ENCODE data around the gene KCTD18.

DNA sequence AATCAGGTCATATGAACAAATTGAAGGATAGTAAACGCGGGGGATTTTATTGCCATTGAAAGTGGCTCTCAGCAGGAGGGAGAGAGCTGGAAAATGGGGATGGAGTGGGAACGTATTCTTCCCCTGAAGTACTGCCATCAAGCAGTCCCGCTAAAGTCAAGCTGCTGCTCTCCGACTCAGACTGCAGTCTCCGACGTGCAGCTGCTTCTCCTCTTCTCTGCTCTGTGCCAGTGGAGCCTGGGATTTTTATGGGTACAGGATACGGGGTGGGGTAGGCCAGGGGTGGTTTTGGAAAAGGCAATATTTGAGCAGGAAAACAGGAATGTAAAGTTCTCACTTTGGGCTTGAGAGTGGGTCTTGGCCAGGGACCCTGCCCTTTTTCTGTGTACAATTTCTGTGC, 33.0 kb downstream of the KCTD18 start:
- no peak for TF ChIP-seq POLR2A (IDR thresholded peaks at IDR 0.05; ENCODE audit: low read length)
- no peak for TF ChIP-seq GATA1 (IDR thresholded peaks at IDR 0.05; ENCODE audit: low read depth, low read length)

All from erythroblast (primary cell).